ENCODE results near the gene ERBB4. TPM values are rescaled to one million over a fixed set of nuclear protein-coding genes. Genes with fewer than 3 reads are reported as not detected.

ERBB4 gene
- polyA plus RNA-seq, 6 donors from 2014 or later: not detected

DNA sequence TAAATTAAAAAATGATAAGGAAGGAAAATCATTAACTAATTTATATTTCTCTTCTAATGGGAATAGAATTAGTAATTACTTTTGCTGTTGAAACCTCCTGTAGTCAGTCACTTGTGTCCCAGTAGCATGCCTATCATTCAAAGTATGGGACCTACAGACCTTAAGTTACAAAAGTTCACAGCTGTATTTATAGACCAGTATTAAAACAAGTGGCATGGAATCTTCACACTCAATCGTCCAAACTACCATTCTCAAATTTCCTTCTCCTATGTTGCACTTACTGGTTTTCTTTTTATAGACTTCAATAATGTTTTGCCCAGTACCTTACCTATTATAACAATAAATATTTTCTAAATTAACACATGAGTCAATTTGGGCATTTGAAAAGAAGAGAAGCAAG lies 639.9 kb downstream of the ERBB4 start:
- no peak overlapping the region for H3K4me3 Mint-ChIP-seq
- no peaks in the 10 kb centered on the region for H3K27me3 Mint-ChIP-seq
- H3K9me3 Mint-ChIP-seq: peaks cover 0 to 5% (median 0%) of the 10 kb centered on the region in 7 donors
- no peaks in the 10 kb centered on the region for H3K36me3 Mint-ChIP-seq
- DNase-seq (no peak), ATAC-seq (ENCODE audit: low read depth in 2 of 2) (no peak)
- no peaks in the 10 kb centered on the region for H3K4me1 Mint-ChIP-seq
- no peak overlapping the region for H3K27ac Mint-ChIP-seq

- Mint-ChIP-seq H3K27ac (no peak overlapping the region), H3K9me3 (peaks cover 0 to 2% (median 0%) of the 10 kb centered on the region in 7 donors), H3K27me3 (no peaks in the 10 kb centered on the region), H3K4me1 (no peaks in the 10 kb centered on the region), H3K4me3 (no peak overlapping the region), H3K36me3 (no peaks in the 10 kb centered on the region)
- ATAC-seq (ENCODE audit: low read depth in 2 of 2) (no peak), DNase-seq (no peak)
Observed at GRCh38 chr2:211881449-211881848, 657.2 kb downstream of the ERBB4 start.

GRCh38 chr2:211879323-211879722 lies 659.3 kb downstream of the ERBB4 start:
- Mint-ChIP-seq H3K4me1 (no peaks in the 10 kb centered on the region), H3K4me3 (no peak overlapping the region), H3K27me3 (no peaks in the 10 kb centered on the region), H3K27ac (no peak overlapping the region), H3K36me3 (no peaks in the 10 kb centered on the region), H3K9me3 (peaks cover 0 to 2% (median 0%) of the 10 kb centered on the region in 7 donors)
- no peak for ATAC-seq (ENCODE audit: low read depth in 2 of 2)
- no peak for DNase-seq

DNA sequence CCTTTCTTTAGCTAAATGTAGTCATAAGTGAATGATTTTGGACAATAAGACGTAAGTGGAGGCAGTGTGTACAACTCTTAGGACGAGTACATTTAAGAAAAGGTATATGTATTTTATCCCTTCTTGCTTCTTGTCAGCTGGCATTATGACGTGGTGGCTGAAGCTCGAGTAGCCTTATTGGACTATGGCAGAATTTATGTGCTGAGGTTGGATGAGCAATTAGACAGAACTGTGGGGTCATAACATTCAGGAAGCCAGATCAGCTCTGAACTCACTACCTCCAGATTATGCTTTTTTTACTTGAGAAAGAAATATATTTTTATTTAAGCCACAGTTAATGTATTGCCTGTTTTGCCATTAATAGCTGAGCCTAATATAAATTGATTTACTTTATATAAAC lies 661.5 kb downstream of the ERBB4 start:
- no peak overlapping the region for H3K4me3 Mint-ChIP-seq
- no peaks in the 10 kb centered on the region for H3K4me1 Mint-ChIP-seq
- no peak for DNase-seq
- H3K27ac Mint-ChIP-seq: no peak overlapping the region
- no peak for ATAC-seq (ENCODE audit: low read depth in 2 of 2)
- no peaks in the 10 kb centered on the region for H3K27me3 Mint-ChIP-seq
- H3K9me3 Mint-ChIP-seq: no peaks in the 10 kb centered on the region
- no peaks in the 10 kb centered on the region for H3K36me3 Mint-ChIP-seq

- no peaks in the 10 kb centered on the region for H3K9me3 Mint-ChIP-seq
- H3K27me3 Mint-ChIP-seq: no peaks in the 10 kb centered on the region
- H3K4me1 Mint-ChIP-seq: no peaks in the 10 kb centered on the region
- H3K4me3 Mint-ChIP-seq: no peak overlapping the region
- no peak for ATAC-seq (ENCODE audit: low read depth in 2 of 2)
- no peaks in the 10 kb centered on the region for H3K36me3 Mint-ChIP-seq
- no peak overlapping the region for H3K27ac Mint-ChIP-seq
- no peak for DNase-seq
Observed at GRCh38 chr2:211875488-211875887, 663.1 kb downstream of the ERBB4 start.

DNA sequence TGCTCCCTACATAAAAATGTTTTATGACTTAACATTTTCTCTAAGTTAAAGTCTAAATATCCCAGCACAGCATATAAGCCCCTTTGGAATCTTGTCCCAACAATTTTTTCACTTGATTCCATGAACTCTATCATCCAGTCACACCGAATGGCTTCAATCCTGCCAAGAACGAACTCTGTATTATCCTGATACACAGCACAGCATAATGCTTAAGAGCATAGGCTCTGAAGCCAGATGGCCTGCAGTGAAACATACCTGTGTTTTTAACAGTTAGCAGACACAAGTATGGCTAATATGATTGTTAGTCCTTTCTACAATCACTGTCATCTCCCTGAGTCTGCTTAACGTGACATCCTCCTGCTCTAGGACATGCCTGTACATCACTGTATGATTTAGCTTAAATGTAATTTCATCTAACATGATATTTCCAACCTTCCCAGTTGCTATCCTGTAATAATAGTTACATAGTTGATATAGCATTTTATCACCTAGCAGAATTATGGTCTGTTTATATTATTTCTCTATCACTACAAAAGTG lies 669.5 kb downstream of the ERBB4 start:
- Mint-ChIP-seq H3K4me3 (no peak overlapping the region), H3K27ac (no peak overlapping the region)

GRCh38 chr2:211867845-211868451 lies 670.7 kb downstream of the ERBB4 start:
- Mint-ChIP-seq H3K4me1 (no peaks in the 10 kb centered on the region), H3K9me3 (peaks cover 0 to 11% (median 5%) of the 10 kb centered on the region in 7 donors), H3K4me3 (no peak overlapping the region), H3K36me3 (no peaks in the 10 kb centered on the region), H3K27me3 (no peaks in the 10 kb centered on the region), H3K27ac (no peak overlapping the region)
- ATAC-seq (ENCODE audit: low read depth in 2 of 2): no peak
- DNase-seq: no peak

More for the DNA sequence above, 669.5 kb downstream of the ERBB4 start:
- H3K27me3 Mint-ChIP-seq: no peaks in the 10 kb centered on the region
- H3K9me3 Mint-ChIP-seq: peaks cover 0 to 3% (median 1%) of the 10 kb centered on the region in 7 donors
- DNase-seq (no peak), ATAC-seq (ENCODE audit: low read depth in 2 of 2) (no peak)
- no peaks in the 10 kb centered on the region for H3K36me3 Mint-ChIP-seq
- H3K4me1 Mint-ChIP-seq: no peaks in the 10 kb centered on the region

GRCh38 chr2:211864328-211864727 lies 674.3 kb downstream of the ERBB4 start:
- Mint-ChIP-seq H3K36me3 (no peaks in the 10 kb centered on the region), H3K27me3 (no peaks in the 10 kb centered on the region), H3K9me3 (peaks cover 2 to 11% (median 5%) of the 10 kb centered on the region in 7 donors), H3K4me3 (no peak overlapping the region), H3K27ac (no peak overlapping the region), H3K4me1 (no peaks in the 10 kb centered on the region)
- ATAC-seq (ENCODE audit: low read depth in 2 of 2) (no peak), DNase-seq (no peak)

DNA sequence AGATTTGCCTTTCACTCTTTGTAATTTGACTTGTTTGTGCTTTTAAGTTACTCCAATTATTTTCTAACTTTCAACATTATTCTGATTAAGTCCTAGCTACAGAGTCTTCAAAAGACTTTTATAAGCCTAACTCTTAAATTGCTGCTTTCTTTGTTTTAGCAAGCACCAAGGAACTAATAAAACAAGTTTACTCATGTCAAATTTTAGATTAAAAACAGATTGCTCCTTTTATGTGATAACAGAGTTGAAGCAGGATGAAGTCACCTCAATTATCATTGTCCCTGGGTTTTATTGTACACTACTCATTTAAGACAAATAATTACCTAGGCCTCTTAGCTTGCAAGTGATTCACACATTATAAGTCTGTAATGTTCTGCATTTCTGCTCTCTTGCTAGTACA lies 678.4 kb downstream of the ERBB4 start:
- no peaks in the 10 kb centered on the region for H3K36me3 Mint-ChIP-seq
- H3K27me3 Mint-ChIP-seq: no peaks in the 10 kb centered on the region
- H3K9me3 Mint-ChIP-seq: peaks cover 0 to 11% (median 5%) of the 10 kb centered on the region in 7 donors
- H3K4me3 Mint-ChIP-seq: no peak overlapping the region
- no peak overlapping the region for H3K27ac Mint-ChIP-seq
- H3K4me1 Mint-ChIP-seq: no peaks in the 10 kb centered on the region
- no peak for DNase-seq
- no peak for ATAC-seq (ENCODE audit: low read depth in 2 of 2)

DNA sequence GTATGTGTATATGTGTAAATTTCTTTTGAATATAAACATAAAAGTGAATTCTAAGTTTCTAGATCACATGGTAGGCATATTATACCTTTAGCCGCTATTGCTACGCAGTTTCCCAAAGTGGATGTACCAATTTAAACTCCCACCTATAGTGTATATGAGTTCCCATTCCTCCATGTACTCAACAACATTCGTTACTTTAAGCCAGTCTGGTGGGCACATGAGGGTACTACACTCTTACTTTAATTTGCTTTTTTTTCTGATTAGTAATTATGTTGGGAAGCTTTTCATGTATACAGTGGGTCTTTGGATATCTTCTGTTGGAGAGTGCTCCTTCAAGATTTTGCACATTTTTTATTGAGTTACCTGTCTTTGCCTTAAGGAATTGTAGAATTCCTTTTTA lies 683.8 kb downstream of the ERBB4 start:
- Mint-ChIP-seq H3K4me1 (no peaks in the 10 kb centered on the region), H3K4me3 (no peak overlapping the region), H3K9me3 (no peaks in the 10 kb centered on the region), H3K36me3 (no peaks in the 10 kb centered on the region), H3K27ac (no peak overlapping the region), H3K27me3 (no peaks in the 10 kb centered on the region)
- ATAC-seq (ENCODE audit: low read depth in 2 of 2) (no peak), DNase-seq (no peak)

- no peak for DNase-seq
- no peak overlapping the region for H3K27ac Mint-ChIP-seq
- H3K4me1 Mint-ChIP-seq: no peaks in the 10 kb centered on the region
- H3K27me3 Mint-ChIP-seq: no peaks in the 10 kb centered on the region
- H3K36me3 Mint-ChIP-seq: no peaks in the 10 kb centered on the region
- no peak for ATAC-seq (ENCODE audit: low read depth in 2 of 2)
- H3K4me3 Mint-ChIP-seq: no peak overlapping the region
- H3K9me3 Mint-ChIP-seq: no peaks in the 10 kb centered on the region
Observed at GRCh38 chr2:211846714-211847113, 691.9 kb downstream of the ERBB4 start.

DNA sequence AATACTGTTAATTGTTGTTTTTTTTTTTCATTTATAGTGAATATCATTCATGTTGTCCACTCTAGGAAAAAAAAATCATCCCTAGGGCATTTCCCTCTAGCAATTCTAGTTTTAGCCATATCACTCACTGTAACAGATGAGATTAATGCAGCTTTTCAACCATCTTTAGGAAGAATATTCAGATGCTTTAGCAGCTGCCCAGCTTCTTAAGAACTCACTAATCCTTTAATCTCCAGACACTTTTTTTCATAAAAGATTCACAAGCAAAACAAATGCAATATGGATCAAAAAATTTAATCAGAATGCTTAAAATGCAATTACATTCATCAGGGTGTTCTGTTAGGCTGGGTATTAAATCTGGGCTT lies 692.6 kb downstream of the ERBB4 start:
- ATAC-seq (ENCODE audit: low read depth in 2 of 2): no peak
- no peaks in the 10 kb centered on the region for H3K36me3 Mint-ChIP-seq
- no peaks in the 10 kb centered on the region for H3K9me3 Mint-ChIP-seq
- no peak overlapping the region for H3K27ac Mint-ChIP-seq
- H3K27me3 Mint-ChIP-seq: no peaks in the 10 kb centered on the region
- no peak overlapping the region for H3K4me3 Mint-ChIP-seq
- no peaks in the 10 kb centered on the region for H3K4me1 Mint-ChIP-seq
- DNase-seq: no peak

GRCh38 chr2:211845338-211846035 lies 693.1 kb downstream of the ERBB4 start:
- Mint-ChIP-seq H3K27me3 (no peaks in the 10 kb centered on the region), H3K36me3 (no peaks in the 10 kb centered on the region), H3K4me3 (no peak overlapping the region), H3K27ac (no peak overlapping the region), H3K9me3 (no peaks in the 10 kb centered on the region), H3K4me1 (no peaks in the 10 kb centered on the region)
- ATAC-seq (ENCODE audit: low read depth in 2 of 2) (no peak), DNase-seq (no peak)

GRCh38 chr2:211837706-211838105 lies 700.9 kb downstream of the ERBB4 start:
- H3K9me3 Mint-ChIP-seq: peaks cover 0 to 4% (median 0%) of the 10 kb centered on the region in 7 donors
- no peaks in the 10 kb centered on the region for H3K4me1 Mint-ChIP-seq
- H3K4me3 Mint-ChIP-seq: no peak overlapping the region
- no peak overlapping the region for H3K27ac Mint-ChIP-seq
- ATAC-seq (ENCODE audit: low read depth in 2 of 2) (no peak), DNase-seq (no peak)
- no peaks in the 10 kb centered on the region for H3K27me3 Mint-ChIP-seq
- no peaks in the 10 kb centered on the region for H3K36me3 Mint-ChIP-seq

Measured in naive B cell (primary cell).